Ishikawa (cell line): Measurements from ENCODE around the gene SAPCD2.

Experiments
- CEBPB ChIP-seq: IDR thresholded peaks from 2 replicates; pipeline ENCODE4 v1.6.1; 2012
- CREB1 ChIP-seq: IDR thresholded peaks from 2 replicates; pipeline ENCODE4 v1.6.1; 2012; ENCODE audit warnings: low read depth
- EGR1 ChIP-seq: IDR thresholded peaks from 2 replicates; pipeline ENCODE4 v1.6.1; 2012
- EP300 ChIP-seq: IDR thresholded peaks from 2 replicates; pipeline ENCODE4 v1.6.1; 2012; ENCODE audit warnings: borderline replicate concordance
- FOXM1 ChIP-seq: IDR thresholded peaks from 2 replicates; pipeline ENCODE4 v1.6.1; 2012; ENCODE audit warnings: low read depth, borderline replicate concordance
- MAX ChIP-seq: IDR thresholded peaks from 2 replicates; pipeline ENCODE4 v1.6.1; 2012
- NFIC ChIP-seq: IDR thresholded peaks from 2 replicates; pipeline ENCODE4 v1.6.1; 2012
- RAD21 ChIP-seq: IDR thresholded peaks from 2 replicates; pipeline ENCODE4 v1.6.1; 2012; ENCODE audit warnings: low read depth
- TAF1 ChIP-seq: IDR thresholded peaks from 2 replicates; pipeline ENCODE4 v1.6.1; 2012; ENCODE audit warnings: low read depth, mild to moderate bottlenecking
- TCF12 ChIP-seq: IDR thresholded peaks from 2 replicates; pipeline ENCODE4 v1.6.1; 2012; ENCODE audit warnings: low read depth
- TEAD4 ChIP-seq: IDR thresholded peaks from 2 replicates; pipeline ENCODE4 v1.6.1; 2012
- USF1 ChIP-seq: IDR thresholded peaks from 2 replicates; pipeline ENCODE4 v1.6.1; 2012
- YY1 ChIP-seq: IDR thresholded peaks from 2 replicates; pipeline ENCODE4 v1.6.1; 2012; ENCODE audit warnings: low read depth
- ZBTB7A ChIP-seq: IDR thresholded peaks from 2 replicates; pipeline ENCODE4 v1.6.1; 2012; ENCODE audit warnings: low read depth
- TF ChIP-seq, protein P1 (sequence below): IDR thresholded peaks from 2 replicates; pipeline ENCODE4 v1.6.1; 2012; ENCODE audit warnings: low read depth, mild to moderate bottlenecking

Gene SAPCD2

DNA sequence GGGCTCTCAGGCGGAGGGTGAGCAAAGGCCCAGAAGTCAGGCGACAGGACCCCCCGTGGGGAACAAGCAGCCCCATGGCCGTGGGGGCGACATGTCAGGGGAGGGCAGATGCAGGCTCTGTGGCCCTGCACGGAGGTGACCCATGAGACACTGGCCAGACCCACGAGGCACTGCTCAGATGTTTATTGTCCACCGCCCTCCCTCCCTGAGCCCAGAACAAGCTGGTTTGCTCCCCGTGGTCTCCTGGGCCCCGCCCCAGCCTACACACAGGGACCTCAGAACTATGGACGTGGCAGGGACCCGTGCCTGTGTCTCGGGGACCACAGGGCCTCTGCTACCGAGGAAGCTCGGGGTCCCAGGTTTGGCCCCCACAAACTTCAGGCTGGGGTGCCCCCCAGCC lies 40.4 kb downstream of the SAPCD2 start:
- TF ChIP-seq ZBTB7A (no peak), CEBPB (no peak), YY1 (no peak), FOXM1 (no peak), CREB1 (no peak), MAX (no peak), TEAD4 (no peak), USF1 (no peak), NFIC (no peak), TCF12 (no peak), RAD21 (no peak), TAF1 (no peak), EGR1 (no peak)
- TF ChIP-seq, protein P1, sequence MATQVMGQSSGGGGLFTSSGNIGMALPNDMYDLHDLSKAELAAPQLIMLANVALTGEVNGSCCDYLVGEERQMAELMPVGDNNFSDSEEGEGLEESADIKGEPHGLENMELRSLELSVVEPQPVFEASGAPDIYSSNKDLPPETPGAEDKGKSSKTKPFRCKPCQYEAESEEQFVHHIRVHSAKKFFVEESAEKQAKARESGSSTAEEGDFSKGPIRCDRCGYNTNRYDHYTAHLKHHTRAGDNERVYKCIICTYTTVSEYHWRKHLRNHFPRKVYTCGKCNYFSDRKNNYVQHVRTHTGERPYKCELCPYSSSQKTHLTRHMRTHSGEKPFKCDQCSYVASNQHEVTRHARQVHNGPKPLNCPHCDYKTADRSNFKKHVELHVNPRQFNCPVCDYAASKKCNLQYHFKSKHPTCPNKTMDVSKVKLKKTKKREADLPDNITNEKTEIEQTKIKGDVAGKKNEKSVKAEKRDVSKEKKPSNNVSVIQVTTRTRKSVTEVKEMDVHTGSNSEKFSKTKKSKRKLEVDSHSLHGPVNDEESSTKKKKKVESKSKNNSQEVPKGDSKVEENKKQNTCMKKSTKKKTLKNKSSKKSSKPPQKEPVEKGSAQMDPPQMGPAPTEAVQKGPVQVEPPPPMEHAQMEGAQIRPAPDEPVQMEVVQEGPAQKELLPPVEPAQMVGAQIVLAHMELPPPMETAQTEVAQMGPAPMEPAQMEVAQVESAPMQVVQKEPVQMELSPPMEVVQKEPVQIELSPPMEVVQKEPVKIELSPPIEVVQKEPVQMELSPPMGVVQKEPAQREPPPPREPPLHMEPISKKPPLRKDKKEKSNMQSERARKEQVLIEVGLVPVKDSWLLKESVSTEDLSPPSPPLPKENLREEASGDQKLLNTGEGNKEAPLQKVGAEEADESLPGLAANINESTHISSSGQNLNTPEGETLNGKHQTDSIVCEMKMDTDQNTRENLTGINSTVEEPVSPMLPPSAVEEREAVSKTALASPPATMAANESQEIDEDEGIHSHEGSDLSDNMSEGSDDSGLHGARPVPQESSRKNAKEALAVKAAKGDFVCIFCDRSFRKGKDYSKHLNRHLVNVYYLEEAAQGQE: no peak

DNA sequence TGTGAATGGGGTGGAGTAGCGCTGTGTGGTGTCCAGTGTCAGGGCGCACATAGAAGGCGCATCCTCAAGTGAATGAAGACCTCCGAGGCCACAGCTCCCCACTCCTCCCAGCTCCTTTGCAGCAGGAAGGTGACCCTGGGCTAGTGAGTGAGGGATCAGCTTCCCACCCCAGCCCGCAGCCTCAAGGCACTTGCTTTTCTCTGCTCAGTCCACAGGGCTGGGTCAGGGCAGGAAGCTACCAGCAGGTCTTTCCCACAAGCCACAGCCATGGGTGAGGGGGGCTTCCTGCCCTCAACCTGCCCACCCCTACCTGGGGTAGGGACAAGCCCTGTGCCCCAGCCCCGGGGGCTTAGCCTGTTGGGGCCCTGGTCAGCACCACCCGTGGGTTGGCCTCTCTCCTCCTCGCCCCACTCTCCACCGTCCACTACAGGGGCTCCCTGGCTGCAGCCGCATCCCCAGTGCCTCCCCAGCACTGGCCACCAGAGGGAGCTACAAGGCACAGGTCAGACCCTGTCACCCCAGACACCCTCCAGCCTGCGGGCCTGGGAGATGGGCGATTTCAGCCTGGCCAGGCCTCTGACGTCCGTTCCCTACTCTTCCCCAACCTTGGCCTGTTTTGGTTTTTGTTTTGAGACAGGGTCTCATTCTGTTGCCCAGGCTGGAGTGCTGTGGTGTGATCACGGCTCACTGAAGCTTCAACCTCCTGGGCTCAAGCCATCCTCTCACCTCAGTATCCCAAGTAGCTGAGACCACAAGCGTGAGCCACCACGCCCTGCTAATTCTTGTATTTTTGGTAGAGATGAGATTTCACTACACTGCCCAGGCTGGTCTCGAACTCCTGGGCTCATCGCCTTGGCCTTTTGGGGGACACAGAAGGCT lies 41.1 kb downstream of the SAPCD2 start:
- TF ChIP-seq RAD21: peak; percentile 52
- no peak for TF ChIP-seq TCF12

DNA sequence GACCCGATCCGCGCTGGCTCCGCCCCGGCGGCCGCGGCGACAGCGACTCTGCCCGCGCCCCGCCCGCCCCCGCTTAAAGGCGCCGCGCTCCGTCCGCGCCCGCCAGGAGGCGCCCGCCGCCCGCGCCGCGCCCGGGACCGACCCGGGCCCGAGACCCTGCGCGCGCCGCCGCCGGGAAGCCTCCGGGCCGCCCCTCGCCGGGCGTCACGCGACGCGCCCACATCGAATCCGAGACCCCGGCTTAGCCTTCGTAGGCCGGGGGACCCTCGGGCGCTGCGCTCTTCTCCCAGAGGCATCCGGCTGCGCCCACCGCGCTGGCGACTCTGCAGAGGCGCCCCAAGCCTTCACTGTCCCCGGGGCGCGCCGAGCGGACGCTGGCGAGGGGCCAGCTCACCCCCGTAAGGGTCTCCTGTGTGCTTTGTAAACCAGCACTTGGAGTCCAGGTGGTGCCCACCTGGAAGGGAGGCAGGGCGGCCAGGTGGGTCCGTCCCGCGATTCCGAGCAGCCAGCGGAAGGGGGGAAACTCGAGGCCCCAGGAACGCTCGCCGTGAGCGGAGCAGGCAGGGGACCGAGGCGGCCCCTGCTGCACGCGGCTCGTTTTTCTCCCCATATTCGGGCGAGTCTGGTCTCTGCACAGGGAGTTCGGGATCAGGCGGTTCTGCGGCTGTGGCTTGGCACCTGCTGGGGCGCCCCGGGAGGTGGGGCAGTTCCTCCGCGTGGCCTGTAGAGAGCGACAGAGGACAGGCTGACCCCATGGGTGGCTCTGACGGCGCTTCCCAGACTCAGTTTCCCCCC lies 41.9 kb downstream of the SAPCD2 start:
- peak; percentile 86 for TF ChIP-seq EGR1
- TF ChIP-seq TAF1: no peak
- TF ChIP-seq EP300: no peak
- TF ChIP-seq CREB1: no peak
- peak; percentile 46 for TF ChIP-seq RAD21
- TF ChIP-seq USF1: no peak
- no peak for TF ChIP-seq FOXM1
- 0 out of 2 replicates have a peak, but pooled peaks have one; percentile 31 for TF ChIP-seq NFIC
- TF ChIP-seq CEBPB: no peak
- TF ChIP-seq, protein P1: no peak
- TF ChIP-seq TEAD4: no peak
- peak; percentile 50; the same call in 1 of the 2 replicates for TF ChIP-seq TCF12
- peak; percentile 55; the same call in 1 of the 2 replicates for TF ChIP-seq MAX
- TF ChIP-seq YY1: no peak
- TF ChIP-seq ZBTB7A: peak; percentile 53; the same call in 1 of the 2 replicates

- TF ChIP-seq ZBTB7A: peak; percentile 80; the same call in 1 of the 2 replicates
- TF ChIP-seq NFIC: no peak
Observed at GRCh38 chr9:137027369-137028262, 42.7 kb downstream of the SAPCD2 start, which contains the start of gene ABCA2. TSS of gene ABCA2 (minus strand) at chr9:137028237. CDS start at chr9:137028140, 97 bp downstream.

DNA sequence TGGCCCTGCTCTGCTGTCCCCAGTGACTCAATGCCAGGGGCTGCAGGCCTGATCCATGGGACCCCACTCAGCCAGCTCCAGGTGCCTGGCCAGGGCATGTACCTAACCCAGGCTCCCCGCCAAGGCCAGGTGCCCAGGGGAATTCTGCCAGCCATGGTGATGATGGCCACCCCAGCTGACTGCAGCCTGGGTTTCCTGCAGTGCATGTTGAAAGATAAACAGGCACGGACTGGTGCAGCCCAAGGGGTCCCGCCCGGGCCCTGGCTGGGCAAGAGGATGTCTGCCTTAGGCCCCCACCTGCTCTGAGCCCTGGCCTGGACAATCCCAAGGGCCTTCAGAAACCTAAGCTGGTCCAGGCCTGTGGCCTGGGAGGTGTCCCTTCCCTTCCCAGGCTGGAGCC lies 43.5 kb downstream of the SAPCD2 start:
- TF ChIP-seq RAD21 (no peak), EP300 (no peak), CEBPB (no peak), FOXM1 (no peak), EGR1 (no peak), NFIC (no peak), TAF1 (no peak), USF1 (no peak), TEAD4 (no peak), MAX (no peak), TCF12 (no peak), ZBTB7A (no peak), CREB1 (no peak), YY1 (no peak)
- TF ChIP-seq, protein P1: no peak
